Heart right ventricle (tissue), 16 donors: ENCODE data around the gene LILRB3. TPM values are rescaled to one million over a fixed set of nuclear protein-coding genes. Genes with fewer than 3 reads are reported as not detected.

Source experiments
- ATAC-seq, 8 donors: fragments of 200-7000 bp; cut with Tn5 transposase; one replicate each; pipeline ENCODE4 v1.9.1; 2020; ENCODE audit warnings: mild to moderate bottlenecking in 8 of 8, moderate library complexity in 8 of 8, moderate number of reproducible peaks in 1 of 8
- DNase-seq, 2 donors: peaks; one replicate each; pipeline ENCODE4 v3.0.0-alpha.2; 2020
- H3K27ac ChIP-seq, 10 donors: fragments of 200-600 bp; sonication (generic) in 2 of 10; one replicate each; pipeline versions ENCODE4 v1.5.0 to v1.8.0; 2020 to 2022; ENCODE audit warnings: mild to moderate bottlenecking in 3 of 10
- H3K27me3 ChIP-seq, 7 donors: fragments of 200-600 bp; one replicate each; pipeline ENCODE4 v1.8.0; 2021 to 2022; ENCODE audit warnings: mild to moderate bottlenecking in 2 of 7
- H3K36me3 ChIP-seq, 9 donors: fragments of 200-600 bp; sonication (generic) in 1 of 9; one replicate each; pipeline versions ENCODE4 v1.5.0 to v1.8.0; 2020 to 2022; ENCODE audit warnings: mild to moderate bottlenecking in 2 of 9
- H3K4me1 ChIP-seq, 9 donors: fragments of 200-600 bp; sonication (generic) in 1 of 9; one replicate each; pipeline versions ENCODE4 v1.5.0 to v1.8.0; 2020 to 2022; ENCODE audit warnings: mild to moderate bottlenecking in 4 of 9
- H3K4me3 ChIP-seq, 10 donors: fragments of 200-600 bp; sonication (generic) in 2 of 10; one replicate each; pipeline versions ENCODE4 v1.5.0 to v1.8.0; 2020 to 2022; ENCODE audit warnings: mild to moderate bottlenecking in 7 of 10, moderate library complexity in 2 of 10
- H3K9me3 ChIP-seq, 11 donors: fragments of 200-600 bp in 10 of 11; sonication (generic) in 2 of 11; one replicate each; pipeline versions ENCODE4 v1.5.0 to v1.8.0; 2013 to 2022; ENCODE audit warnings: mild to moderate bottlenecking in 2 of 11, control low read depth in 1 of 11, moderate library complexity in 1 of 11
- WGBS, 2 donors: extraction: QIAGEN DNeasy Blood & Tissue Kit; methylation state at CpG; one replicate each; pipeline ENCODE4 v1.1.7; 2013; ENCODE audit warnings: inconsistent platforms in 1 of 2; 5-methylcytosine and 5-hydroxymethylcytosine counted together
- intact Hi-C, 10 donors: fragments of 100-400 bp; cut with DNase I; formaldehyde crosslinking; loops; one replicate each; pipeline versions ENCODE4 v1.11.1 to v1.14.2; 2022
- polyA plus RNA-seq, 2 donors: library from polyadenylated mRNA; stranded (reverse); fragments of 200-250 nt; gene quantifications; one replicate each; pipeline ENCODE4 v1.2.3, GENCODE V29; 2013
- total RNA-seq, 10 donors: library from RNA; stranded (reverse); fragmentation: NEBNext Ultra II Directional in 3 of 10; extraction: Animal tissue kit (Norgen Biotek cat#: 25700) in 3 of 10; gene quantifications; one replicate each; pipeline versions ENCODE4 v1.2.1 to v1.2.4, GENCODE V29; 2021 to 2023
- TF ChIP-seq, protein P1 (sequence below), 9 donors: fragments of 200-600 bp; sonication (generic) in 2 of 9; IDR thresholded peaks; one replicate each; pipeline versions ENCODE4 v1.5.0 to v1.8.0; 2021 to 2022; ENCODE audit warnings: antibody characterized with exemption in 9 of 9, mild to moderate bottlenecking in 5 of 9, moderate library complexity in 1 of 9
- donor health status: Arrhythmogenic right ventricular cardiomyopathy.
- donor health status: ischemic (EF 13 %, LVEDD 7.1; RV severe dilation, severe dysfunction).
- donor health status: healthy with polysubstance abuse.
- donor health status: DM: no; HTN: yes; CAD: no.
- donor health status: DM: no; HTN: no; CAD: no.
- donor health status: ischemic (EF 25% LVEDD 6.9; RV normal size, moderate dysfunction).
- donor health status: ischemic (EF 25% LVEDD 5.7; RV mildly dilated, moderate dysfunction).
- donor health status: healthy.
- donor health status: DM: yes; HTN: yes; CAD: no.
- donor health status: Ischemic cardiomyopathy.
- donor health status: ischemic (EF 35%, LVEDD 5.7; RV mildly dilated, moderate dysfunction).
- donor health status: nonischemic (EF 11% LVEDD 7.7; RV severe dilation, severe dysfunction).
- donor health status: DM: yes; HTN: yes; CAD: no.
- donor health status: PGD.
- donor health status: ischemic (EF 29% LVEDD 5.4; RV normal size, mild dysfunction).
- donor health status: nonischemic (EF 23%, LVEDD 6.1; RV moderate dilation, normal function).

LILRB3 gene
- total and polyA plus RNA-seq, 12 donors, result 0.71 to 18.3 (median 2.3) TPM

DNA sequence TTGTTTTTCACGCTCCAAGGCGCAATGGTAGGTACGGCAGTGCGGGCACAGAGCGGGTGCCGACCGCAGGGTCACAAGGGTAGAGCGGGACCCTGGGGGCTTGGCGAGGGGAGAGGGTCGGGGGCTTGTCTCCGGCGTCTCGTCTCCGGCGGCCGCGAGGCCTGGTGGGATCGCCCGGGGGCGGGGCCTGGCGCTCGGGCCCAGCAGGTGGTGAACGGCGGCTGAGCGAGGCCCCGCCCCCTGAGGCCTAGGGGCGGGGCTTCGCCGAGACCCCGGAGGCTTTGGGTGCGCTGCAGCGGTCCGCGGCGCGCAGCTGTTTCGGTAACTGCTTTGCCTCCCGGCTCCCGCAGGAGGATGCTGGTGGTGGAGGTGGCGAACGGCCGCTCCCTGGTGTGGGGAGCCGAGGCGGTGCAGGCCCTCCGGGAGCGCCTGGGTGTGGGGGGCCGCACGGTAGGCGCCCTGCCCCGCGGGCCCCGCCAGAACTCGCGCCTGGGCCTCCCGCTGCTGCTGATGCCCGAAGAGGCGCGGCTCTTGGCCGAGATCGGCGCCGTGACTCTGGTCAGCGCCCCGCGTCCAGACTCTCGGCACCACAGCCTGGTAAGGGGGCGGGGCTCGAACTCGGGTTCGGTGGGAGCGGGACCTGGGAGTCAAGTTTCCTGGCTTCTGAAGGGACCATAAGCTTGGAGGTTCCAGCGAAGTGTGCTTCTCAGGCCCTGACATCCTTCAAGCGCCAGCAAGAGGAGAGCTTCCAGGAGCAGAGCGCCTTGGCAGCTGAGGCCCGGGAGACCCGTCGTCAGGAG, 31.6 kb downstream of the LILRB3 start, which contains the start of gene TSEN34:
Gene TSEN34 (plus strand): TSS at position 298 of the 800 bp plus-strand sequence. CDS start 57 bp downstream, at position 355.
- peak; percentile 28 to 59 (median 42) for ATAC-seq
- TF ChIP-seq, protein P1, sequence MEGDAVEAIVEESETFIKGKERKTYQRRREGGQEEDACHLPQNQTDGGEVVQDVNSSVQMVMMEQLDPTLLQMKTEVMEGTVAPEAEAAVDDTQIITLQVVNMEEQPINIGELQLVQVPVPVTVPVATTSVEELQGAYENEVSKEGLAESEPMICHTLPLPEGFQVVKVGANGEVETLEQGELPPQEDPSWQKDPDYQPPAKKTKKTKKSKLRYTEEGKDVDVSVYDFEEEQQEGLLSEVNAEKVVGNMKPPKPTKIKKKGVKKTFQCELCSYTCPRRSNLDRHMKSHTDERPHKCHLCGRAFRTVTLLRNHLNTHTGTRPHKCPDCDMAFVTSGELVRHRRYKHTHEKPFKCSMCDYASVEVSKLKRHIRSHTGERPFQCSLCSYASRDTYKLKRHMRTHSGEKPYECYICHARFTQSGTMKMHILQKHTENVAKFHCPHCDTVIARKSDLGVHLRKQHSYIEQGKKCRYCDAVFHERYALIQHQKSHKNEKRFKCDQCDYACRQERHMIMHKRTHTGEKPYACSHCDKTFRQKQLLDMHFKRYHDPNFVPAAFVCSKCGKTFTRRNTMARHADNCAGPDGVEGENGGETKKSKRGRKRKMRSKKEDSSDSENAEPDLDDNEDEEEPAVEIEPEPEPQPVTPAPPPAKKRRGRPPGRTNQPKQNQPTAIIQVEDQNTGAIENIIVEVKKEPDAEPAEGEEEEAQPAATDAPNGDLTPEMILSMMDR (IDR thresholded peaks at IDR 0.05), result no peak
- WGBS, 2 donors, result 1 to 2% methylated on average over 69 to 77 of the region's 77 CpGs
- Histone ChIP-seq H3K4me3 (peak within 1 kb of the TSS; percentile 77 to 95 (median 86)), H3K27ac (peak within 1 kb of the TSS; percentile 92 to 100 (median 96)), H3K27me3 (no peaks in the 10 kb centered on the region), H3K9me3 (no peaks in the 10 kb centered on the region), H3K36me3 (peaks cover 0 to 47% (median 8%) of the 10 kb centered on the region in 9 donors), H3K4me1 (peaks cover 10 to 30% (median 22%) of the 10 kb centered on the region in 9 donors)
- intact Hi-C loops, result loop anchor here in 3 of 10 donors (1.0 kb wide), 2 partner anchors 8 to 9 kb away; partner anchors contain the start of gene RPS9 (in 2 of the 3)
- DNase-seq, result peak in 1 of 2 donors; percentile 90

DNA sequence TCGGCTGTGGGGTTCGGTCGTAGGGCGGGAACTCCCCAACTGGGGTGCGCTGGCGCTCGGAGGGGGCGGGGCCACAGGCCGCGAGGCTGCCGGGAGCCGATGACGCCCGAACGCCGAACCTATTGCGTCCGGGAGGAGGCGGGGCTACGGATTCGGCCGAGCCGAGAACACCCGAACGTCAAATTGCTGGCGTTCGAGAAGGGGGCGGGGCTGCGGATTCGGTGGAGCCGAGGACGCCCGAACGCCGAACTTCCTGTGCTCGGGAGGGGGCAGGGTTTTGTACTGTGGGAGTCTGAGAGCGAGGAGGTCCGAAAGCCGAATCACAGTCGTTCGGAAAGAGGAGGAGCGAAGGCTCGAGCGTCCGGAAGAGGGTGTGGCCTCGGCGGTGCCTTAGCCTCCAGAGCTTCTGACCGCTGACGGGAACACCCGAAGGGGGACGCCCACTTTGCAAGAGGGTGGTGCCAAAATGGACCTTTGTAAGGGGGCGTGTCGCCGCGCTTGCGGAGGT, 32.2 kb downstream of the LILRB3 start:
- Histone ChIP-seq H3K27ac (peak overlapping the region; percentile 92 to 100 (median 96)), H3K9me3 (no peaks in the 10 kb centered on the region), H3K4me3 (peak overlapping the region; percentile 77 to 95 (median 86)), H3K27me3 (no peaks in the 10 kb centered on the region), H3K36me3 (peaks cover 0 to 50% (median 8%) of the 10 kb centered on the region in 9 donors), H3K4me1 (peaks cover 10 to 30% (median 22%) of the 10 kb centered on the region in 9 donors)
- ATAC-seq, result peak; percentile 78 to 89 (median 82)
- WGBS, 2 donors, result 0 to 1% methylated on average over 56 of the region's 56 CpGs
- intact Hi-C loops, result loop anchor here in 3 of 10 donors (1.0 kb wide), 2 partner anchors 9 to 10 kb away; partner anchors contain the start of gene RPS9 (in 2 of the 3)
- TF ChIP-seq, protein P1 (IDR thresholded peaks at IDR 0.05), result no peak
- DNase-seq, result peak; percentile 99 to 100

DNA sequence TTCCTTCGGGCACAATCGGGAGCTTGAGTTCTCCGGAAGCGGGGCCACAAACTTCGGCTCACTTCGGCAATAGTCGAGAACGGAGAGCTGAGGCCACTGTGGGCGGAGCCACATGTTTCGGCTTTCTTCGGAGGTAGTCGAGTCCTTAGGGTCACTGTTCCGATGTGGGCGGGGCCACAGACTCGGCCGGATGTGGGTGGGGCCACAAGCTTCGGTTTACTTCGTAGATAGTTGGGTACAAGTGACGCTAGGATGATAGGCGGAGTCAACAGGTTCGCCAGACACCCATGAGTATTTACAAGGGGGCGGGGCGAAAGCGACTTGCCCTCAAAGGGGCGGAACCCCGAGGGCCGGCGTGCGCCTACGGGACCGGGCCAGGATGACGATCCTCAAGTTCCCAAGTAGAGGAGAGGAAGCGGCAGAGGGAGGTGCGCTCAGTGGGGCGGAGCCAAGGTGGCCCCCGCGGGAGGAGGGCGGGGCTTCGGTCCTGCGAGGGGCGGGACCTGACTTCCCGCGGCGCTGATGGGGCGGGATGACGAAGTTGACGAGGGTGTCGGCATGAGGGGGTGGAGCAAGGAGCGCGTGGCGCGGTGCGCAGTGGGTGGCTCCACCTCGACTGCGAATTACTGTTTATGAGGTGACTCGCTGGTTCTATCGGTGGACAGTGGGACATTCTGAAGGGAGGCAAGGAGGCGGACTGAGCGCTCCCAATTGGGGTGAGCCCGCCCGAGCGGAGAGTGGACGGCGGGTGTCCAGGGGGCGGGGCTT, 32.9 kb downstream of the LILRB3 start:
- peak; percentile 74 to 90 (median 82) for ATAC-seq
- peak overlapping the region; percentile 92 to 100 (median 96) for H3K27ac ChIP-seq
- peaks cover 10 to 30% (median 22%) of the 10 kb centered on the region in 9 donors for H3K4me1 ChIP-seq
- intact Hi-C loops, result no loop called here
- H3K36me3 ChIP-seq, result peaks cover 0 to 45% (median 8%) of the 10 kb centered on the region in 9 donors
- peak; percentile 100 for DNase-seq
- TF ChIP-seq, protein P1 (IDR thresholded peaks at IDR 0.05), result no peak
- H3K27me3 ChIP-seq, result no peaks in the 10 kb centered on the region
- 0% methylated on average over 65 of the region's 65 CpGs for WGBS, 2 donors
- no peaks in the 10 kb centered on the region for H3K9me3 ChIP-seq
- H3K4me3 ChIP-seq, result peak overlapping the region; percentile 77 to 95 (median 86)
